K562 (cell line): ENCODE measurements around the gene HSD11B1L. TPM values are rescaled to one million over a fixed set of nuclear protein-coding genes. Genes with fewer than 3 reads are reported as not detected.

ENCODE experiments used
- BCOR ChIP-seq: fragments of 450-650 bp; IDR thresholded peaks from 2 replicates; pipeline ENCODE4 v1.6.1; 2016
- BRF2 ChIP-seq: IDR thresholded peaks from 3 replicates; pipeline ENCODE4 v1.6.1; 2011; ENCODE audit warnings: borderline replicate concordance, mild to moderate bottlenecking; ENCODE audit not compliant: insufficient read length, insufficient read depth
- CBFA2T2 ChIP-seq: fragments of 450-650 bp; conservative IDR thresholded peaks from 2 replicates; pipeline ENCODE4 v1.6.1; 2017; ENCODE audit warnings: mild to moderate bottlenecking
- CUX1 ChIP-seq: fragments of 200-800 bp; sonication (Bioruptor generic); IDR thresholded peaks from 2 replicates; pipeline ENCODE4 v1.6.1; 2016; ENCODE audit warnings: missing genetic modification characterization, missing compliant biosample characterization
- NCOA1 ChIP-seq: fragments of 450-650 bp; IDR thresholded peaks from 2 replicates; pipeline ENCODE4 v1.6.1; 2016; ENCODE audit warnings: low read depth
- SMAD4 ChIP-seq: fragments of 250-450 bp; sonication (Bioruptor Pico); conservative IDR thresholded peaks from 2 replicates; pipeline ENCODE4 v1.8.0; 2021; ENCODE audit warnings: inconsistent platforms, mild to moderate bottlenecking, moderate library complexity
- TCFL5 ChIP-seq: fragments of 250-450 bp; sonication (Bioruptor Pico); conservative IDR thresholded peaks from 2 replicates; pipeline ENCODE4 v1.6.1; 2021; ENCODE audit warnings: mild to moderate bottlenecking, moderate library complexity, matching md5 sums
- USF1 ChIP-seq: sonication (generic); formaldehyde crosslinking; IDR thresholded peaks from 2 replicates; pipeline ENCODE4 v1.9.0; 2022; ENCODE audit warnings: mild to moderate bottlenecking, missing genetic modification reagents
- polyA plus RNA-seq, 8 experiments: library from polyadenylated mRNA; depleted of rRNA in 4 of 8; stranded (reverse) in 5 of 8; unstranded in 3 of 8; fragments of >200 nt; fragmentation: Nextera tagmentation in 2 of 8; fragmentation: Illumina TruSeq in 1 of 8; extraction: Ambion mirVana in 2 of 8; extraction: Trizol in 1 of 8; gene quantifications; 2 replicates each; pipeline versions ENCODE4 v1.2.1 to v1.2.3, GENCODE V29; 2011 to 2014; ENCODE audit warnings: inconsistent platforms in 1 of 8, missing spikeins in 1 of 8
- total RNA-seq, 7 experiments: library from RNA; depleted of rRNA in 6 of 7; stranded (reverse); fragments of >200 nt in 6 of 7; fragmentation: Illumina TruSeq in 2 of 7; extraction: Trizol in 2 of 7; gene quantifications; 2 replicates each; pipeline versions ENCODE4 v1.2.1 to v1.2.3, GENCODE V29; 2011 to 2021; ENCODE audit warnings: low replicate concordance in 1 of 7

HSD11B1L gene
- total and polyA plus RNA-seq, 9 of the 15 experiments (the other 6 are each of a cell fraction or from before 2014, with no cell fraction given) = 0.31 to 7.7 (median 2.3) TPM

GRCh38 chr19:5651361-5651760 is 29.5 kb upstream of the HSD11B1L start (continued):
- TF ChIP-seq CUX1 (CRISPR knock-in tag) (no peak), USF1 (CRISPR knock-in tag) (no peak), TCFL5 (CRISPR knock-in tag) (no peak), NCOA1 (no peak), SMAD4 (no peak), CBFA2T2 (no peak), BCOR (no peak), BRF2 (no peak)
- TF ChIP-seq, all 486 proteins: peak for 3
